CD14-positive monocyte (primary cell): ENCODE data around the gene GRK5. TPM values are rescaled to one million over a fixed set of nuclear protein-coding genes. Genes with fewer than 3 reads are reported as not detected.

Source experiments
- DNase-seq, 3 donors: peaks; one replicate each; pipeline ENCODE4 v3.0.0-alpha.2; 2011 to 2022
- H2AFZ ChIP-seq: 2 replicates; pipeline ENCODE4 v1.6.0; 2012; ENCODE audit warnings: mild to moderate bottlenecking, low read depth, low read length, inconsistent platforms; ENCODE audit not compliant: insufficient read depth, poor library complexity, severe bottlenecking
- H3K27ac ChIP-seq, 2 donors: 1 replicate in 1 of 2; 2 replicates in 1 of 2; pipeline ENCODE4 v1.5.1; 2012 to 2013; ENCODE audit warnings: low read length in 2 of 2, control low read depth in 1 of 2, inconsistent platforms in 1 of 2, low read depth in 1 of 2, mild to moderate bottlenecking in 1 of 2
- H3K27me3 ChIP-seq, 2 donors: one replicate each; pipeline versions ENCODE4 v1.6.0 to v1.6.1; 2011 to 2013; ENCODE audit warnings: low read length in 2 of 2; ENCODE audit not compliant: control insufficient read depth in 2 of 2, insufficient read depth in 2 of 2
- H3K36me3 ChIP-seq, 2 donors: replicated peaks in 1 of 2; 1 replicate in 1 of 2; 2 replicates in 1 of 2; pipeline versions ENCODE4 v1.5.1 to v1.6.1; 2012 to 2013; ENCODE audit warnings: low read length in 2 of 2, control low read depth in 1 of 2, inconsistent platforms in 1 of 2, mild to moderate bottlenecking in 1 of 2; ENCODE audit not compliant: insufficient read depth in 2 of 2, control insufficient read depth in 1 of 2
- H3K4me1 ChIP-seq, 2 donors: 1 replicate in 1 of 2; 2 replicates in 1 of 2; pipeline versions ENCODE4 v1.5.1 to v1.6.1; 2012 to 2013; ENCODE audit warnings: low read length in 2 of 2, control low read depth in 1 of 2, inconsistent platforms in 1 of 2, mild to moderate bottlenecking in 1 of 2, moderate library complexity in 1 of 2; ENCODE audit not compliant: insufficient read depth in 2 of 2, control insufficient read depth in 1 of 2
- H3K4me2 ChIP-seq: replicated peaks from 2 replicates; pipeline ENCODE3; 2012; ENCODE audit warnings: low read length, moderate library complexity, mild to moderate bottlenecking; ENCODE audit not compliant: poor library complexity, severe bottlenecking; ENCODE audit errors: extremely low read depth
- H3K4me3 ChIP-seq, 3 experiments: fragments of 200-600 bp in 1 of 3; sonication (generic) in 1 of 3; replicated peaks in 1 of 3; 1 replicate in 2 of 3; 2 replicates in 1 of 3; pipeline ENCODE4 v1.5.1; 2011 to 2013; ENCODE audit warnings: low read length in 3 of 3, mild to moderate bottlenecking in 3 of 3, control low read depth in 2 of 3, low read depth in 2 of 3, inconsistent platforms in 1 of 3, moderate library complexity in 1 of 3
- H3K79me2 ChIP-seq: 2 replicates; pipeline ENCODE4 v1.6.0; 2012; ENCODE audit warnings: mild to moderate bottlenecking, control low read depth, inconsistent platforms, low read length, moderate library complexity; ENCODE audit not compliant: insufficient read depth
- H3K9ac ChIP-seq: 2 replicates; pipeline ENCODE4 v1.6.0; 2017; ENCODE audit warnings: low read length, mild to moderate bottlenecking; ENCODE audit not compliant: insufficient read depth, poor library complexity, severe bottlenecking
- H3K9me3 ChIP-seq, 2 donors: replicated peaks in 1 of 2; 1 replicate in 1 of 2; 2 replicates in 1 of 2; pipeline versions ENCODE4 v1.5.1 to v1.6.1; 2012 to 2013; ENCODE audit warnings: low read length in 2 of 2, control low read depth in 1 of 2; ENCODE audit not compliant: control insufficient read depth in 1 of 2, insufficient read depth in 1 of 2
- H4K20me1 ChIP-seq: 2 replicates; pipeline ENCODE4 v1.6.0; 2012; ENCODE audit warnings: mild to moderate bottlenecking, low read length, control low read depth, moderate library complexity; ENCODE audit not compliant: insufficient read depth
- H3K27ac Mint-ChIP-seq, 7 donors: one replicate each; pipeline ENCODE4 v1.8.0; 2020; ENCODE audit warnings: mild to moderate bottlenecking in 7 of 7, mixed read lengths in 7 of 7, moderate library complexity in 6 of 7, inconsistent platforms in 2 of 7
- H3K27me3 Mint-ChIP-seq, 3 donors: one replicate each; pipeline ENCODE4 v1.8.0; 2021 to 2022; ENCODE audit warnings: low read depth in 3 of 3, mild to moderate bottlenecking in 3 of 3, mixed read lengths in 3 of 3, moderate library complexity in 3 of 3, inconsistent platforms in 1 of 3
- H3K36me3 Mint-ChIP-seq, 2 donors: one replicate each; pipeline ENCODE4 v1.8.0; 2020; ENCODE audit warnings: mixed read lengths in 2 of 2, inconsistent platforms in 1 of 2, mild to moderate bottlenecking in 1 of 2
- H3K4me1 Mint-ChIP-seq: one replicate; pipeline ENCODE4 v1.8.0; 2020; ENCODE audit warnings: mild to moderate bottlenecking, mixed read lengths
- H3K4me3 Mint-ChIP-seq, 2 donors: one replicate each; pipeline ENCODE4 v1.8.0; 2020; ENCODE audit warnings: mild to moderate bottlenecking in 2 of 2, mixed read lengths in 2 of 2, moderate library complexity in 1 of 2
- H3K9me3 Mint-ChIP-seq, 7 donors: one replicate each; pipeline ENCODE4 v1.8.0; 2020 to 2022; ENCODE audit warnings: mixed read lengths in 7 of 7, mild to moderate bottlenecking in 6 of 7, moderate library complexity in 6 of 7, inconsistent platforms in 2 of 7
- CTCF ChIP-seq: fragments of 200-600 bp; IDR thresholded peaks from one replicate; pipeline ENCODE4 v1.8.0; 2022; ENCODE audit warnings: antibody characterized with exemption, mild to moderate bottlenecking
- WGBS: methylation state at CpG from one replicate; pipeline ENCODE4 v1.1.5; 2013; ENCODE audit warnings: missing lambda C conversion rate; ENCODE audit not compliant: insufficient coverage; 5-methylcytosine and 5-hydroxymethylcytosine counted together
- intact Hi-C, 2 donors: fragments of 100-400 bp; cut with micrococcal nuclease; formaldehyde crosslinking; loops; one replicate each; pipeline versions ENCODE4 v1.15.0 to v1.15.1; 2023
- polyA plus RNA-seq, 3 donors: library from polyadenylated mRNA; depleted of rRNA in 1 of 3; unstranded in 2 of 3; stranded (reverse) in 1 of 3; fragments of 300-500 nt in 2 of 3; fragments of >200 nt in 1 of 3; fragmentation: Illumina TruSeq in 2 of 3; gene quantifications; 1 replicate in 2 of 3; 2 replicates in 1 of 3; pipeline ENCODE4 v1.2.3, GENCODE V29; 2012 to 2021

Gene GRK5
- polyA plus RNA-seq, 3 donors = 1.2 to 6.5 (median 2.8) TPM

GRCh38 chr10:119337223-119337622 lies 129.9 kb downstream of the GRK5 start:
- Mint-ChIP-seq H3K4me1 (peaks cover 6% of the 10 kb centered on the region), H3K27ac (peak overlapping the region in 1 of 7 donors; percentile 11), H3K9me3 (peaks cover 0 to 2% (median 0%) of the 10 kb centered on the region in 7 donors), H3K36me3 (peaks cover 11 to 19% of the 10 kb centered on the region in 2 donors), H3K27me3 (peaks cover 2 to 5% (median 2%) of the 10 kb centered on the region in 3 donors), H3K4me3 (no peak overlapping the region)
- intact Hi-C loops = no loop called here
- WGBS = 20% methylated on average over 1 of the region's 4 CpGs
- H3K4me2 ChIP-seq = no peak overlapping the region
- H3K36me3 ChIP-seq = no peaks in the 10 kb centered on the region
- H3K79me2 ChIP-seq = no peaks in the 10 kb centered on the region
- no peak overlapping the region for H3K4me3 ChIP-seq
- no peak for DNase-seq
- TF ChIP-seq CTCF = no peak
- H4K20me1 ChIP-seq = no peaks in the 10 kb centered on the region
- no peak overlapping the region for H3K9ac ChIP-seq
- no peaks in the 10 kb centered on the region for H3K27me3 ChIP-seq
- H3K27ac ChIP-seq = no peak overlapping the region
- H2AFZ ChIP-seq = no peak overlapping the region
- H3K4me1 ChIP-seq = no peaks in the 10 kb centered on the region
- no peaks in the 10 kb centered on the region for H3K9me3 ChIP-seq

GRCh38 chr10:119337796-119338432 lies 130.5 kb downstream of the GRK5 start:
- H3K4me1 Mint-ChIP-seq = peaks cover 6% of the 10 kb centered on the region
- TF ChIP-seq CTCF = no peak
- H3K4me1 ChIP-seq = no peaks in the 10 kb centered on the region
- H3K79me2 ChIP-seq = no peaks in the 10 kb centered on the region
- H3K36me3 Mint-ChIP-seq = peaks cover 11 to 17% of the 10 kb centered on the region in 2 donors
- no peak overlapping the region for H3K4me3 Mint-ChIP-seq
- H3K9me3 ChIP-seq = no peaks in the 10 kb centered on the region
- intact Hi-C loops = no loop called here
- 83% methylated on average over 2 of the region's 8 CpGs for WGBS
- peaks cover 1 to 5% (median 2%) of the 10 kb centered on the region in 3 donors for H3K27me3 Mint-ChIP-seq
- H3K27me3 ChIP-seq = no peaks in the 10 kb centered on the region
- no peak overlapping the region for H3K27ac Mint-ChIP-seq
- peaks cover 0 to 2% (median 0%) of the 10 kb centered on the region in 7 donors for H3K9me3 Mint-ChIP-seq
- H2AFZ ChIP-seq = no peak overlapping the region
- H3K9ac ChIP-seq = no peak overlapping the region
- H3K27ac ChIP-seq = no peak overlapping the region
- H3K36me3 ChIP-seq = no peaks in the 10 kb centered on the region
- no peaks in the 10 kb centered on the region for H4K20me1 ChIP-seq
- no peak overlapping the region for H3K4me2 ChIP-seq
- H3K4me3 ChIP-seq = no peak overlapping the region
- no peak for DNase-seq
